ENCODE results near the gene MS4A18. TPM values are rescaled to one million over a fixed set of nuclear protein-coding genes. Genes with fewer than 3 reads are reported as not detected.

The MS4A18 gene
- total and polyA plus RNA-seq, 2 donors (not counting 3 experiments of a cell fraction or from before 2014, with no cell fraction given), result not detected

- intact Hi-C loops (cut with micrococcal nuclease) (no loop called here), dilution Hi-C loops (cut with MboI; ENCODE audit: extremely low pct_ligation_motif_present, low sequenced_read_pairs) (no loop called here)
- Histone ChIP-seq H3K79me2 (ENCODE audit: control insufficient read depth, insufficient read depth, low read length) (no peaks in the 10 kb centered on the region), H3K9me1 (replicated peaks; ENCODE audit: control insufficient read depth, extremely low read depth, insufficient read depth, low read length) (no peaks in the 10 kb centered on the region), H3K36me3 (ENCODE audit: control insufficient read depth in 2 of 2, extremely low read depth in 1 of 2, insufficient read depth in 2 of 2, low read length in 2 of 2) (no peaks in the 10 kb centered on the region), H3K27me3 (ENCODE audit: control insufficient read depth in 2 of 2, insufficient read depth in 2 of 2, low read length in 2 of 2) (peaks cover under 1 to 7% of the 10 kb centered on the region in 2 experiments), H3K9ac (replicated peaks; ENCODE audit: extremely low read depth, insufficient read depth, low read length) (no peak overlapping the region), H2AFZ (ENCODE audit: low read depth, low read length) (no peak overlapping the region), H3K4me2 (ENCODE audit: insufficient read depth, low read length) (no peak overlapping the region), H3K27ac (ENCODE audit: insufficient read depth, low read depth, low read length) (no peak overlapping the region), H3K4me3 (replicated peaks in 1 of 3; ENCODE audit: insufficient read depth in 1 of 3, low read depth in 1 of 3, low read length in 3 of 3) (no peak overlapping the region), H4K20me1 (replicated peaks; ENCODE audit: control insufficient read depth, extremely low read depth, insufficient read depth, low read length) (no peaks in the 10 kb centered on the region), H3K4me1 (ENCODE audit: control insufficient read depth, extremely low read depth, insufficient read depth, low read length) (peaks cover 14% of the 10 kb centered on the region), H3K9me3 (replicated peaks; ENCODE audit: control insufficient read depth, insufficient read depth, low read length) (no peaks in the 10 kb centered on the region)
- DNase-seq (ENCODE audit: low read depth, low spot score) (no peak), FAIRE-seq (no peak)
- TF ChIP-seq EZH2 (IDR thresholded peaks at IDR 0.05; ENCODE audit: borderline replicate concordance, low read depth, low read length, severe bottlenecking) (no peak), JUN (IDR thresholded peaks at IDR 0.05; ENCODE audit: borderline replicate concordance, insufficient read depth, insufficient read length, low read depth) (no peak), FOS (IDR thresholded peaks at IDR 0.05; ENCODE audit: borderline replicate concordance, insufficient read depth, low read length) (no peak), GATA2 (IDR thresholded peaks at IDR 0.05; ENCODE audit: insufficient read depth, insufficient read length, low read depth, low read length) (no peak)
- ChIA-PET POLR2A (no interaction called here), CTCF (interaction anchor here (2.6 kb wide), 1 partner anchor 107 kb away, joined by 9 read pairs; no protein-coding TSS in a partner anchor)
- no TSS peak for BruUV-seq (replicated peaks)
These were observed 68.0 kb downstream of the MS4A18 start for GRCh38 chr11:60792521-60792920.

Other genes with a start within 250 kb of the MS4A18 start
- not detected in 2 replicates for gene MS4A12, start 231.9 kb upstream of the MS4A18 start, total RNA-seq
- gene MS4A12, start 231.9 kb upstream of the MS4A18 start, polyA plus RNA-seq, result not detected in 2 replicates
- gene MS4A13, start 209.3 kb upstream of the MS4A18 start, total RNA-seq, result not detected in 2 replicates
- not detected in 2 replicates for gene MS4A13, start 209.3 kb upstream of the MS4A18 start, polyA plus RNA-seq
- gene MS4A8, start 25.1 kb upstream of the MS4A18 start, total RNA-seq, result not detected in 2 replicates
- gene MS4A8, start 25.1 kb upstream of the MS4A18 start, polyA plus RNA-seq, result not detected in 2 replicates
- not detected in 2 replicates for gene MS4A15, start 32.1 kb downstream of the MS4A18 start, total RNA-seq
- not detected in 2 replicates for gene MS4A15, start 32.1 kb downstream of the MS4A18 start, polyA plus RNA-seq
- gene MS4A10, start 60.6 kb downstream of the MS4A18 start, total RNA-seq, result not detected in 2 replicates
- gene MS4A10, start 60.6 kb downstream of the MS4A18 start, polyA plus RNA-seq, result not detected in 2 replicates
- gene CCDC86, start 117.4 kb downstream of the MS4A18 start, total RNA-seq, result 57.6 and 60.8 TPM in 2 replicates
- 29.8 and 32.3 TPM in 2 replicates for gene CCDC86, start 117.4 kb downstream of the MS4A18 start, polyA plus RNA-seq
- gene PTGDR2, start 131.2 kb downstream of the MS4A18 start, total RNA-seq, result 0.15 TPM in 1 of 2 replicates, not detected in the other
- gene PTGDR2, start 131.2 kb downstream of the MS4A18 start, polyA plus RNA-seq, result not detected in 2 replicates
- gene ZP1, start 142.8 kb downstream of the MS4A18 start, total RNA-seq, result not detected in 2 replicates
- gene ZP1, start 142.8 kb downstream of the MS4A18 start, polyA plus RNA-seq, result not detected in 2 replicates
- gene PRPF19, start 181.9 kb downstream of the MS4A18 start, total RNA-seq, result 114 and 126 TPM in 2 replicates
- 97.1 and 121 TPM in 2 replicates for gene PRPF19, start 181.9 kb downstream of the MS4A18 start, polyA plus RNA-seq
- 172 and 192 TPM in 2 replicates for gene TMEM109, start 189.4 kb downstream of the MS4A18 start, total RNA-seq
- 141 and 143 TPM in 2 replicates for gene TMEM109, start 189.4 kb downstream of the MS4A18 start, polyA plus RNA-seq
- gene TMEM132A, start 199.7 kb downstream of the MS4A18 start, total RNA-seq, result 106 and 120 TPM in 2 replicates
- gene TMEM132A, start 199.7 kb downstream of the MS4A18 start, polyA plus RNA-seq, result 74.3 and 97.9 TPM in 2 replicates
- 1.7 and 4.4 TPM in 2 replicates for gene SLC15A3, start 227.5 kb downstream of the MS4A18 start, total RNA-seq
- 3.3 TPM in 2 replicates for gene SLC15A3, start 227.5 kb downstream of the MS4A18 start, polyA plus RNA-seq
- gene CD6, start 247.0 kb downstream of the MS4A18 start, total RNA-seq, result not detected in 2 replicates
- gene CD6, start 247.0 kb downstream of the MS4A18 start, polyA plus RNA-seq, result not detected in 2 replicates

Measured in endothelial cell of umbilical vein (primary cell).